Psoas muscle (tissue), 8 donors: ENCODE results near the gene MRPL52. TPM values are rescaled to one million over a fixed set of nuclear protein-coding genes. Genes with fewer than 3 reads are reported as not detected.
"Not testable (repeated sequence)": the region's sequence is repeated elsewhere in the genome, so short reads cannot be mapped to it uniquely, and the experiment has no call there.

Source experiments
- ATAC-seq, 4 donors: fragments of 200-7000 bp; cut with Tn5 transposase; one replicate each; pipeline ENCODE4 v1.9.1; 2020; ENCODE audit warnings: moderate library complexity in 3 of 4, mild to moderate bottlenecking in 2 of 4
- DNase-seq, 2 donors: peaks; one replicate each; pipeline ENCODE4 v3.0.0-alpha.2; 2020
- H3K27ac ChIP-seq: fragments of 200-600 bp; one replicate; pipeline ENCODE4 v1.8.0; 2022
- H3K27me3 ChIP-seq, 3 donors: fragments of 200-600 bp in 1 of 3; one replicate each; pipeline versions ENCODE4 v1.6.1 to v1.8.0; 2013 to 2022; ENCODE audit warnings: low read length in 2 of 3, mild to moderate bottlenecking in 2 of 3, moderate library complexity in 1 of 3; ENCODE audit not compliant: insufficient read depth in 3 of 3
- H3K36me3 ChIP-seq, 2 donors: fragments of 200-600 bp in 1 of 2; one replicate each; pipeline versions ENCODE4 v1.6.1 to v1.8.0; 2013 to 2022; ENCODE audit warnings: low read depth in 1 of 2, mild to moderate bottlenecking in 1 of 2, moderate library complexity in 1 of 2; ENCODE audit not compliant: insufficient read depth in 1 of 2
- H3K4me1 ChIP-seq: fragments of 200-600 bp; one replicate; pipeline ENCODE4 v1.8.0; 2022
- H3K4me3 ChIP-seq: fragments of 200-600 bp; one replicate; pipeline ENCODE4 v1.8.0; 2022; ENCODE audit warnings: mild to moderate bottlenecking
- H3K9me3 ChIP-seq: fragments of 200-600 bp; one replicate; pipeline ENCODE4 v1.8.0; 2022
- WGBS, 3 donors: extraction: QIAGEN DNeasy Blood & Tissue Kit; methylation state at CpG; one replicate each; pipeline versions ENCODE4 v1.1.6 to v1.1.7; 2013; 5-methylcytosine and 5-hydroxymethylcytosine counted together
- intact Hi-C, 2 donors: fragments of 100-400 bp; cut with DNase I; formaldehyde crosslinking; loops; one replicate each; pipeline versions ENCODE4 v1.11.0 to v1.14.2; 2022
- polyA plus RNA-seq, 3 donors: library from polyadenylated mRNA; stranded (reverse); fragments of 200-250 nt; gene quantifications; one replicate each; pipeline ENCODE4 v1.2.3, GENCODE V29; 2013
- total RNA-seq, 4 donors: library from RNA; stranded (reverse); fragmentation: NEBNext Ultra II Directional in 2 of 4; extraction: Animal tissue kit (Norgen Biotek cat#: 25700) in 2 of 4; gene quantifications; one replicate each; pipeline versions ENCODE4 v1.2.1 to v1.2.4, GENCODE V29; 2021 to 2023
- TF ChIP-seq, protein P1 (sequence below): fragments of 200-600 bp; IDR thresholded peaks from one replicate; pipeline ENCODE4 v1.8.0; 2022; ENCODE audit warnings: antibody characterized with exemption
- donor health status: healthy with polysubstance abuse.
- donor health status: DM: no; HTN: no; CAD: no; lungs with moderate emphysema.
- donor health status: Bipolar disorder and iron deficiency.
- donor health status: healthy.
- donor health status: DM: yes; HTN: yes; CAD: no.
- donor health status: DM: no; HTN: no; CAD: no.
- donor health status: DM: no; HTN: no; CAD: no.
- donor health status: DM: yes; HTN: yes; CAD: no.

Gene MRPL52
- total and polyA plus RNA-seq, 7 donors: 79.1 to 246 (median 91.2) TPM

- DNase-seq: no peak
- intact Hi-C loops: no loop called here
- TF ChIP-seq, protein P1, sequence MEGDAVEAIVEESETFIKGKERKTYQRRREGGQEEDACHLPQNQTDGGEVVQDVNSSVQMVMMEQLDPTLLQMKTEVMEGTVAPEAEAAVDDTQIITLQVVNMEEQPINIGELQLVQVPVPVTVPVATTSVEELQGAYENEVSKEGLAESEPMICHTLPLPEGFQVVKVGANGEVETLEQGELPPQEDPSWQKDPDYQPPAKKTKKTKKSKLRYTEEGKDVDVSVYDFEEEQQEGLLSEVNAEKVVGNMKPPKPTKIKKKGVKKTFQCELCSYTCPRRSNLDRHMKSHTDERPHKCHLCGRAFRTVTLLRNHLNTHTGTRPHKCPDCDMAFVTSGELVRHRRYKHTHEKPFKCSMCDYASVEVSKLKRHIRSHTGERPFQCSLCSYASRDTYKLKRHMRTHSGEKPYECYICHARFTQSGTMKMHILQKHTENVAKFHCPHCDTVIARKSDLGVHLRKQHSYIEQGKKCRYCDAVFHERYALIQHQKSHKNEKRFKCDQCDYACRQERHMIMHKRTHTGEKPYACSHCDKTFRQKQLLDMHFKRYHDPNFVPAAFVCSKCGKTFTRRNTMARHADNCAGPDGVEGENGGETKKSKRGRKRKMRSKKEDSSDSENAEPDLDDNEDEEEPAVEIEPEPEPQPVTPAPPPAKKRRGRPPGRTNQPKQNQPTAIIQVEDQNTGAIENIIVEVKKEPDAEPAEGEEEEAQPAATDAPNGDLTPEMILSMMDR: no peak
- no peaks in the 10 kb centered on the region for H3K27me3 ChIP-seq
- no peak overlapping the region for H3K4me3 ChIP-seq
- H3K4me1 ChIP-seq: no peaks in the 10 kb centered on the region
- H3K9me3 ChIP-seq: no peaks in the 10 kb centered on the region
- ATAC-seq: no peak
- no peaks in the 10 kb centered on the region for H3K36me3 ChIP-seq
- 96% methylated on average over 4 of the region's 4 CpGs for WGBS, 3 donors
- no peak overlapping the region for H3K27ac ChIP-seq
Observed at GRCh38 chr14:22786685-22787084, 43.0 kb upstream of the MRPL52 start.

GRCh38 chr14:22791301-22791700, 38.4 kb upstream of the MRPL52 start:
- no peaks in the 10 kb centered on the region for H3K9me3 ChIP-seq
- peak overlapping the region; percentile 32 for H3K27ac ChIP-seq
- ATAC-seq (peak in 2 of 4 donors; percentile 33 to 74), DNase-seq (no peak)
- H3K27me3 ChIP-seq: peaks cover 0 to 3% (median 0%) of the 10 kb centered on the region in 3 donors
- H3K4me3 ChIP-seq: no peak overlapping the region
- no peaks in the 10 kb centered on the region for H3K36me3 ChIP-seq
- intact Hi-C loops: no loop called here
- TF ChIP-seq, protein P1: no peak
- 37 to 47% (median 39%) methylated on average over 3 of the region's 3 CpGs for WGBS, 3 donors
- no peaks in the 10 kb centered on the region for H3K4me1 ChIP-seq

DNA sequence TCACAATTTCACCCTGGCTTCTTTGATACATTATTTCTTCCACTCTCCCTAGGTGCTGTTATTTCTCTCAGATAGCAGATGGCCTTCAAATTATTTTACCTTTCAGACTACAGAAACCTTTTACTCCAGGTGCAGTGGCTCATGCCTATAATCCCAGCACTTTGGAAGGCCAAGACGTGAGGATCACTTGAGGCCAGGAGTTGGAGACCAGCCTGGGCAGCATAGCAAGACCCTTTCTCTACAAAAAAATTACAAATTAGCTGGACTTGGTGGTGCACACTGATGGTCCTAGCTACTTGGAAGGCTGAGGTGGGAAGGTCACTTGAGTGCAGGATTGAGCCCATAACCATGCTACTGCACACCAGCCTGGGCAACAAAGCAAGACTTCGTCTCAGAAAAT, 37.5 kb upstream of the MRPL52 start:
- no peak for ATAC-seq
- TF ChIP-seq, protein P1: no peak
- Histone ChIP-seq H3K27ac (no peak overlapping the region), H3K4me1 (no peaks in the 10 kb centered on the region), H3K4me3 (no peak overlapping the region), H3K9me3 (no peaks in the 10 kb centered on the region), H3K36me3 (no peaks in the 10 kb centered on the region), H3K27me3 (peaks cover 0 to 4% (median 0%) of the 10 kb centered on the region in 3 donors)
- DNase-seq: no peak
- intact Hi-C loops: no loop called here
- WGBS, 3 donors: 80 to 98% (median 87%) methylated on average over 2 of the region's 2 CpGs

GRCh38 chr14:22793550-22793949, 36.1 kb upstream of the MRPL52 start:
- H3K36me3 ChIP-seq, intact Hi-C loops, H3K9me3 ChIP-seq, DNase-seq, H3K27me3 ChIP-seq, H3K4me1 ChIP-seq, H3K4me3 ChIP-seq, H3K27ac ChIP-seq, ATAC-seq: not testable (repeated sequence)
- 78 to 83% (median 80%) methylated on average over 5 of the region's 5 CpGs for WGBS, 3 donors

DNA sequence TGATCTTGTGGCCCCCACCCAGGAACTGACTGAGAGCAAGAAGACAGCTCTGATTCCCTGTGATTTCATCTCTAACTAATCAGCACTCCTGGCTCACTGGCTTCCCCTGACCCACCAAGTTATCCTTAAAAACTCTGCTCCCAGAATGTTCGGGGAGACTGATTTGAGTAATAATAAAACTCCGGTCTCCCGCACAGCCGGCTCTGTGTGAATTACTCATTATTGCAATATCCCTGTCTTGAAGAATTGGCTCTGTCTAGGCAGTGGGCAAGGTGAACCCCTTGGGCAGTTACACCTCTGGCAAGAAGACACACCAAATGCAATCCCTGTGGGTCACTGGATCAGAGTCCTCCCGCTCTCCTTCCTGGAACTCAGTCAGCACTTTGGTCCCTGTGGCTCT, 35.7 kb upstream of the MRPL52 start:
- intact Hi-C loops: no loop called here
- no peak overlapping the region for H3K27ac ChIP-seq
- no peak for DNase-seq
- no peaks in the 10 kb centered on the region for H3K36me3 ChIP-seq
- H3K27me3 ChIP-seq: peaks cover 0 to 4% (median 0%) of the 10 kb centered on the region in 3 donors
- H3K4me3 ChIP-seq: no peak overlapping the region
- WGBS, 3 donors: 68 to 84% (median 73%) methylated on average over 5 of the region's 5 CpGs
- no peak for ATAC-seq
- H3K9me3 ChIP-seq: no peaks in the 10 kb centered on the region
- TF ChIP-seq, protein P1: no peak
- H3K4me1 ChIP-seq: no peaks in the 10 kb centered on the region
